ENCODE results near the gene TENM3. TPM values are rescaled to one million over a fixed set of nuclear protein-coding genes. Genes with fewer than 3 reads are reported as not detected.

The TENM3 gene
- total and polyA plus RNA-seq, 10 of the 15 experiments (the other 5 are each of a cell fraction or from before 2014, with no cell fraction given) = 0.01 to 1.7 (median 0.08) TPM; not detected in 2

- TF ChIP-seq CREM (IDR thresholded peaks at IDR 0.05; ENCODE audit: low read depth) (no peak), ASH2L (IDR thresholded peaks at IDR 0.05; ENCODE audit: borderline replicate concordance, low read depth) (no peak), PBX3 (IDR thresholded peaks at IDR 0.05; ENCODE audit: insufficient replicate concordance, low read depth, low read length) (no peak), TCF12 (IDR thresholded peaks at IDR 0.05; ENCODE audit: low read depth, low read length) (no peak), NKRF (conservative IDR thresholded peaks at IDR 0.05) (no peak), IKZF2 (IDR thresholded peaks at IDR 0.05) (no peak), HDAC2 (IDR thresholded peaks at IDR 0.05) (no peak), SKIL (IDR thresholded peaks at IDR 0.05; ENCODE audit: low read depth, poor library complexity, severe bottlenecking) (no peak), ZBTB4 (CRISPR knock-in tag; IDR thresholded peaks at IDR 0.05) (no peak), ZNF384 (IDR thresholded peaks at IDR 0.05; ENCODE audit: borderline replicate concordance, low read depth, low read length) (no peak), KDM1A (IDR thresholded peaks at IDR 0.05; ENCODE audit: borderline replicate concordance) (no peak), ZNF207 (IDR thresholded peaks at IDR 0.05; ENCODE audit: borderline replicate concordance) (no peak)
These were observed 66.7 kb downstream of the TENM3 start (continued) for GRCh38 chr4:182309877-182310276.

All from GM12878 (cell line).